ENCODE data around the gene SVIL.
"Not testable (repeated sequence)": the region's sequence is repeated elsewhere in the genome, so short reads cannot be mapped to it uniquely, and the experiment has no call there.

Gene SVIL

GRCh38 chr10:29479081-29479925, 155.5 kb downstream of the SVIL start:
- peak; percentile 54 for DNase-seq

- no peak for DNase-seq
Measured at GRCh38 chr10:29473406-29474100, 161.2 kb downstream of the SVIL start.

GRCh38 chr10:29473087-29473356, 161.7 kb downstream of the SVIL start:
- no peak for DNase-seq

DNA sequence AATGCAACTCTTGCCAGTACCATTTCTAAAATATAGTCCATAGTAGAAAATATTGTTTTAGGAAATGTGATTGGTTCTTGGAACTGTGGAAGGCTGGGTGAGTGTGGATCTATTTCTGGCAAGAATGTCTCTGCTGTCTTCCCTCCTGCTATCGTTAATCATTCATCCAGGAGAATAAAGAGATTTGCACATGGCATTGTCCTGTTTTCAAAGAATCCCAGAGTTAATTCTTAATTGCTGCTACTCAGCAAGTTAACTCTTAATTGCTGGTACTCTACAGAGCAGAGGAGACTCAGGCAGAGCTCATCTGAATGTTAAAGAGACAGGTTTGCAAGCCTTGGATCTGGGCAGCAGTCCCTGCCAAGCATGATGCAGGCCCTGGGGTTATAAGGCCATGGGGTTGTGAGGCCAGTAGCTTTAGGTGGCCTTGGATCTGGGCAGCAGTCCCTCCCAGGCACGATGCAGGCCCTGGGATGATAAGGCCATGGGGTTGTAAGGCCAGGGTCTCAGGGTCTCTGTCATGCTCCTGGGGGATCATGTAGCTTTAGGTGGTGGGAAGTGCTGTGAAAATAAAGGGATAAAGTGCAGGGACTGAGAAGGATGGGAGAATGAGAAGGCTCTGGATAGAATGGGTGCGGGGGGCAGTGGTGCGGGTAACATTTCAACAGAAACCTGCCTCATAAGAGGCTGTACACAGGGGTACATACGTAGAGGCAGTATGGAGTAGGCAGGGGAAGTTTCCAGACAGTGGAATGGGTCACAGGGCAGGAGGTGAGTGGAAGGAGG, 162.3 kb downstream of the SVIL start:
- no peak for DNase-seq

- no peak for DNase-seq
Measured at GRCh38 chr10:29471544-29471859, 163.3 kb downstream of the SVIL start.

GRCh38 chr10:29470843-29471543, 163.8 kb downstream of the SVIL start:
- DNase-seq, result no peak

- no peak for DNase-seq
Measured at GRCh38 chr10:29470355-29470705, 164.4 kb downstream of the SVIL start.

GRCh38 chr10:29469481-29470354, 165.1 kb downstream of the SVIL start:
- DNase-seq, result no peak

GRCh38 chr10:29465384-29465783, 169.4 kb downstream of the SVIL start:
- DNase-seq, result no peak

DNA sequence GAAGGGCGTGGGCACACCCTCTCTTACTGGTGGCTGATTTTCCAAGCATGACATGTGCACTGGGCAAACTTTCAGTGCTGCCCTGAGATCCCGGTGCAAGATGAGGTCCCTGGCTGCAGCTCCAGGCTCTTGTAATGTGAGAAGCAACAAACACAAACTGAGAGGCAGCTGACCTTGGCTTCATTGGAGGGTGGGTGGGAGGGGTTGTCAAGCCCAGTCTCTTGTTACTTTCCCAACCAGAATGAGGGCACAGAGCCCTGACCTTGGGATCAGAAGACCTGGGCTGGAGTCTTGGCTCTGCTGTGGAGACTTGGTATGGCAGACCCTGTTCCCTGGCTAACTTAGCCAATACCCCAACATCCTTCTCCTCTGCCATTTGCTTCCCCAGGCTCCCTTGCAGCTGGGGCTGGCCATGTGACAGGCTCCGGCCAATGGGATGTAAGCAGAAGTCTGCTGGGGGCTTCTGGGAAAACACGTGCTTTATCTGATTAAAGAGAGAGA, 170.1 kb downstream of the SVIL start:
- not testable (repeated sequence) for DNase-seq

- no peak for DNase-seq
Measured at GRCh38 chr10:29461042-29461441, 173.7 kb downstream of the SVIL start.

GRCh38 chr10:29458190-29458589, 176.6 kb downstream of the SVIL start:
- not testable (repeated sequence) for DNase-seq

DNA sequence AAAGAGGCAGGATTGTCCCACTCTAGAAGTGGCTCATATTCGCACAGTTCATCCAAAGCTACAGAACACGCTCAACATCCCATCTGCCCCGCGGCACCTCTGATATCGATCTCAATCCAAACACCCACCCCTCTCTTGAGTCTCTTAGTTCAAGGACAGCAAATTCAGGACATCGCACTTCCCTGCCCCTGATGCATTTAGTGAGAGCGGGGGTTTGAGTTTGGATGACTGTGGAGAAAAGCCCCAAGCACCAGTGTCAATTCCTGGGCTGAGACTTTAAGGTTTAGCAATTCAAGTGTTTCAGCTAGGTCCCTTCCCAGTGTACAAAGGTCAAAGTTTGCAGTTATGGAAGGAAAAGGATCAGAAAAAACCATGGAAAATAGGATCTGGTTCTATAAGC, 179.7 kb downstream of the SVIL start:
- no peak for DNase-seq

GRCh38 chr10:29454250-29454649, 180.5 kb downstream of the SVIL start:
- DNase-seq, result no peak

- no peak for DNase-seq
Measured at GRCh38 chr10:29452546-29452945, 182.2 kb downstream of the SVIL start.

DNA sequence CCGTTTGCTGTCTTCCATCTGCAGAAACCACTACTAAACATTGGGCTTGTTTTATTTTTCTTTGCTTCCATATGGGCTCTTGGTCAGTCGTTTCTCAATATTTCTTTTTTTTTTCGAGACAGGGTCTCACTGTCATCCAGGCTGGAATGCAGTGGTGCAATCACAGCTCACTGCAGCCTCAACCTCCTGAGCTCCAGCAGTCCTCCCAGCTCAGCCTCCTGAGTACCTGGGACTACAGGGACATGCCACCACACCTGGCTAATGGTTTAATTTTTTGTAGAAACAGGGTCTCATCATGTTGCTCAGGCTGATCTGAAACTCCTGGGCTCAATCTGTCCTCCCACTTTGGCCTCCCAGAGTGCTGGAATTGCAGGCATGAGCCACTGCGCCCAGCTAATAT, 182.8 kb downstream of the SVIL start:
- no peak for DNase-seq

GRCh38 chr10:29450405-29450804, 184.4 kb downstream of the SVIL start:
- DNase-seq, result no peak

DNA sequence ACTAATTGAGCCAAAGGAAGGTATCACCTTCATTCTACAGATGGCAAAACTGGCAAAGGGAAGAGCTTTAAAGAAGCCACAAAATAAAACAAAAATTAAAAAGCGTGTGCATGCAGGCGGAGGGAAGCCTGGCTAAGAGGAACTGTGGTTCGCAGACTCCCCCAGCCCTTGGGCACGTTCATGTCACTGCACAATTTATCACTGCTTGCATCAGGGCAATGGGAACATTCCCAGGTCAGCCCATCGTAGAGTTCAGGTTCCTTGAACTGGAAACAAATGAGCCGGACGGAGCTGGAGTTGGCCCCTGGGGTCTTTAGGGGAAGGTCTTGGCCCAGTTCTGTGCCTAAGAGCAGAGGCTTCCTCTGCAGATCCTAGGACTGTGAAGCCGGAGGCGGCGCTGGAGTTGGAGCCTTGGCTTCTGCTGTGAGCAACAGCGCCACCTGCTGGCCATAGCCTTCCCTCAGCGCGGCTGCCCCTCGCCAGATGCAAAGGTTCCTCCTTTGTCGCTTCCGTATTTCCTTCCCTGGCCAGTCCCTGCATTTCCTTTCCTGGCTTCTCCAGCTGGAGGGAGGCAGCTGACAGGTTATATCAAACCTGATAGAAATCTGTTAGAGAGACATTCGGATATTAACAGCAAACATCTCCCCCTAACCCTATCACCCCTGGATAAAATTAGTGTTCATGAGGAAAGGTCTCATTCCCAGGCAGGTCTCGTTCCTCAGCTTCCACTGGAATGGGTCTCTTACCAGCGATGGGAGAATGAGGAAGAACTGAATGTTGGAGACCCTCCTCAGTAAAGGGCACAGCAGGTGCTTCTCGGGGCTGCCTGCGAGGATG, 185.8 kb downstream of the SVIL start:
- peak; percentile 31 for DNase-seq

- no peak for DNase-seq
Measured at GRCh38 chr10:29448125-29448524, 186.6 kb downstream of the SVIL start.

DNA sequence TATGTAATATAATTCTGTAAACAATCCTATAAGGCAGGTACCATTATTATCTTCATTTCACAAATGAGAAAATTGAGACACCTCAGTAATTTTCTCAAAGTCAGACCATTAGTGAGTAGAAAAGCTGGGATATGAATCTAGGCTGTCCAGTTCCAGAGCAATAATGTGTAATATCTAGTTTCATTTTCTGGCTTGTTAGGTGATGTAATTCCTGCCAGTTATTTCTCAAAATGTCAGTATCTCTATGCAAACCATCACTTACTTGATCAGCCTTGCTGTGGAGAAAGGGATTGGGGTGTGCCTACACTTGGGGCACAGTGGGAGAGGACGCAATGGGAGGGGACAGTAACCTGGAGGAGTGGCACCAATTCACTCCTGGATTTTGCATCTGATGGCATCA, 188.4 kb downstream of the SVIL start:
- no peak for DNase-seq
